ENCODE measurements around the gene THRAP3.

Gene THRAP3

DNA sequence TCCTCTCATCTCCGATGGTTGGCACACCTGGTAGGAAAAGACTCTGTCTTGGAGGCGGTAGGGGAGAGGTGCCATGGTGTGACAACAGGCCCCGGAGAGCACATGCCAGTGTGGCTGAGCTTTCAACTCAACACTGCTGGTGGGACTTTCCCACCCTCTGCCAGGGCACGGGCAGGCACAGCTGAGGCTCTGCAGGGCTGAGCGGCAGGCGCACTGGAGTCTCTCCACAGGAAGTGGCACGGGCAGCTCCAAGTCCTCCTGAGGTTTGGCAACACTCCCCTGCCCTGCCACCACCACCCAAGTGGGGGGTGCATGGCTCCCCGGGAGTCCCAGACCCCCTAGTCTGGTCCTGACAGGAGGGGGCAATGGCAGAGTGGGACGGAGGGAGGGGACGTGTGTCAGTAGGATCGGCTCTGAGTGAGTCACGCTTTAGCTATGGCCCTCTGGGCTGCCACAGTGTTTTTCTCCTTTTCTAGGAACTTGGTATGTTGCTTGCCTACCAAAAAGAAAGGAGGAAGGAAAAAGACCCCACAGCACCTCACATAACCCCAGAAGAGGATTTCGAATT, 126.5 kb downstream of the THRAP3 start:
- H3K27ac ChIP-seq = no peak overlapping the region

DNA sequence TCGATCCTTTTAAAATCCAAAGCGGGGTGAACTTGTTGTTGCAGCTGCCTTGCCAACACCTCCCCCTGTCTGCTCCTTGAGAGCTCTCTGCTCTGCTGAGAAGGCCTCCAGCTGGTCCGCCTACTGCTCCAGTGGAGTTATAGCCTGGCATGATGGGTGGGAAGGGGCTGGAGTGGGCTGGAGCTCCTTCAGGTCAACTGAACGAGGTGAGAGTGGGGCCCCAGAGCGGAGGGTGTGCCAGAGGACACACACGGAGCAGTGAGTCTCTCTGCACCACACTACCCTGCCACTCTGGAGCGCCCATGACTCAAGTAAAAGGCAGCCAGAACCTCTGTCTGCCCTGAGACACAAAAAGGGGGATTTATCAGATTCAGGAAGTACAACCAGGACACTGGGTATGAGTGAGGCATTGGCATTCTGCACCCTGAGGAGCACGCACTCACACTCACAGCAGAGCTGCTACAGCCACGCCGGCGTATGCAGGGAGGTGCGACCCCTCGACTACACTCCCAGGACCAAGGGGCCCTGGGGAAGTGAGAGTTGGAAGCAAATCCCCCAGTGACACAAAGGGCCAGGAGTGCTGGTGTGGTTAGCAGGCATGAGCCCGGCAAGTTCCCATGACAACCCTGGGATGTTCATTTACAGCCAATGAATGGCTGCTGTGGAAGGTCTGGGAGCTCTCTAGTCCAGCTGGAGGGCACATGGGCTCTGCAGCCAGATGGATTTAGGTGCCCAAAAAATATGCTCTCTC, 127.2 kb downstream of the THRAP3 start:
- H3K27ac ChIP-seq = no peak overlapping the region
- TF ChIP-seq, protein P1, sequence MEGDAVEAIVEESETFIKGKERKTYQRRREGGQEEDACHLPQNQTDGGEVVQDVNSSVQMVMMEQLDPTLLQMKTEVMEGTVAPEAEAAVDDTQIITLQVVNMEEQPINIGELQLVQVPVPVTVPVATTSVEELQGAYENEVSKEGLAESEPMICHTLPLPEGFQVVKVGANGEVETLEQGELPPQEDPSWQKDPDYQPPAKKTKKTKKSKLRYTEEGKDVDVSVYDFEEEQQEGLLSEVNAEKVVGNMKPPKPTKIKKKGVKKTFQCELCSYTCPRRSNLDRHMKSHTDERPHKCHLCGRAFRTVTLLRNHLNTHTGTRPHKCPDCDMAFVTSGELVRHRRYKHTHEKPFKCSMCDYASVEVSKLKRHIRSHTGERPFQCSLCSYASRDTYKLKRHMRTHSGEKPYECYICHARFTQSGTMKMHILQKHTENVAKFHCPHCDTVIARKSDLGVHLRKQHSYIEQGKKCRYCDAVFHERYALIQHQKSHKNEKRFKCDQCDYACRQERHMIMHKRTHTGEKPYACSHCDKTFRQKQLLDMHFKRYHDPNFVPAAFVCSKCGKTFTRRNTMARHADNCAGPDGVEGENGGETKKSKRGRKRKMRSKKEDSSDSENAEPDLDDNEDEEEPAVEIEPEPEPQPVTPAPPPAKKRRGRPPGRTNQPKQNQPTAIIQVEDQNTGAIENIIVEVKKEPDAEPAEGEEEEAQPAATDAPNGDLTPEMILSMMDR (conservative IDR thresholded peaks at IDR 0.05) = no peak

More for the DNA sequence above, 126.5 kb downstream of the THRAP3 start:
- TF ChIP-seq, protein P1 (conservative IDR thresholded peaks at IDR 0.05) = no peak

DNA sequence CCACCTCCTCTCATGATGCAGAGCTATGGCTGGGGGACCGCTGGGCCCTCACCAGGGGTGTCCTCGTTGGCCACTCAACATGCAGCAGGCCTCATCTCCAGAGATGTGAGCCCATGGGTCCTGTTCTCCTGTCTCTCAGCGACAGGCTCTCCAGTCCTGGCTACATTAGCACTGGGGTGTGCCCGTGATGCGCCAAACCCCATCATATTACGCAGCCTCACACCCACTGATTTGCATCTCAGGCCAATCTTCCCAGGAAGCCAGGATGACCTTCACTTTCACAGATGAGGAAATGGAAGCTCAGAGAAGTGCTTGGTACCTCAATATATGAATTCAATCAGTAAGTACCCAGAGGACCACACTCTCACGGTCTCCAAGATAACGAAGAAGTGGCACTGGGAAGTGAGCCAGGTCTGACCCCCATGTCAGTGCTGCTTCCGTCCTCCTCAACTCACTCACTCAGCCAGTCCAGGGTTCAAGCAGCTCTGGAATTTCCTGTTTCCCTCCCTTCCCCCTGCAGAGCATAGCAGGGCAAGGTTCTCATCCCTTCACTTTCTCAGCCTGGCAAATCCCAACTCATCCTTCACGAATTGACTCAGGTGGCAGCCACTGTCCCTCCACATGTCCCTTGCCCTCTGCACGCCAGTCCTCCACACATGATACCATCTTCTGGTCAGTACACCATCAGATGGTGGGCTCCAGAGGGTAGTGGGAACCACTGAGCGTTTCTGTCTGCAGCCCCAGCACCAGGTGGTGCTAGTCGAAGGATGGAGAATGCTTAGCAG, 128.1 kb downstream of the THRAP3 start:
- no peak overlapping the region for H3K27ac ChIP-seq
- TF ChIP-seq, protein P1 (conservative IDR thresholded peaks at IDR 0.05) = no peak

DNA sequence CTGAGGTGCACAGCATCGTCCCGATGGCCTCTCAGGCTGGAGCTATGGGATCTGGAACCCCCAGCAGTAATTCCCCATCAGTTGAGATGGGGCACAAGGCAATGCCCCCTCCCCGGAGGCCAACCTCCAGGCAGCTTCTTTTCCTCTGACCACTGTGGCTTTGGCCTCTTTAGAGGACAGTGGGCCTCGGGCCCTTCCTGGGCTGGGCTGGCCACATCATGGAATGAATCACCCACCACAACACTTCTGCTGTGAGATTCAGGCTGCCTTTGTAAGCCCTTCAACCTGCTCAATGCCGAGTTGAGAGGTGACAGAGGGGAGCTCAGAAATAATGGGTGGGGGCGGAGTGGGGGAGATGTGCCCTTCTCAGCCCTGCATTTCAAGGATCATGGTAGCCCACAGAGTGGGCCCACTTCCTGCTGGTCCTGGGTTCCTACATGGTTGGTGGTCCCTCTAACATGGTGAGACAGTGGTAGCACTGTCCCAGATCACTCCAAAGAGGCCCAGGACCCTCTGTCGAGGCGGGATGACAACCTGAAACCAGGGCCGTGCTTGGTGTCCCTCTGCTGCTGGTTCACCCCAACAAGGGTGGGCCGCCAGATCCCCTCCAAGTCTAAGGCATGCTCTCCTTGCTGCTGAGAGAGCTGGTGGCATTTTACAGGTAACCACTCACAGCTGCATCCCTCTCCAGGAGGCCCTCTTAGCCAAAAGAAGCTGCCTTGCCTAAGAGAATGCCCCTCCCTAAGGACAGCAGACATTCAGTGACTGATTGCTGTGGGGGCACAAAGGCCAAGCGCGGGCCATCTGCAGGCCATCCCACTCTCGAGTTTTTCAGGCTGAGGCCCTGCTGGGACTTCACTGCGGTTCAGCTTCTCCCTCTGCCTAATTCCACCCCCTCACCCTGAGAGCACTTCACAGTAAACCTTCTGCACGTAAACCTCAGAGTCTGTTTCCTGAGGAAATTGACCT, 129.0 kb downstream of the THRAP3 start:
- no peak overlapping the region for H3K27ac ChIP-seq
- TF ChIP-seq, protein P1 (conservative IDR thresholded peaks at IDR 0.05) = no peak

DNA sequence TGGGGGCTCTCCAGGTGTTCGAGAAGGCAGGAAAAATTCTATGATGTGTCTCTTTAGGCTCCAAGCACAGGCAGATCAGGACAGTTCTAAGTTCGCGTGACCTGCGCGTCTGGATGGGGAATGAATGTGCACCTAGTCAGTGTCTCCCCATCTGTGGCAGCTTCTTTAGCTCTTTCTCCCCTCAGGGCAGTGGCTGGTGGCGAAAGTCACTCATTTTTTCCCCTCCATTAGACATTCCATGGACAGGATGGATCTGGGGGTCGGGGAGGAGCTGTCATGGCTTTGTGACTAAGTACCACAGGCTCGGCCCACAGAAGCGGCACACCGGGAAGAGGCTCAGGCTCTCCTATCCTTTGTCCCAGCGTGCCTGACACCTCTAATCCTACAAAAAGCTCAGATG, 130.2 kb downstream of the THRAP3 start:
- TF ChIP-seq, protein P1 (conservative IDR thresholded peaks at IDR 0.05) = no peak
- H3K27ac ChIP-seq = no peak overlapping the region

All from VCaP (cell line).